HT1080 (cell line): Measurements from ENCODE around the gene ZNF217. TPM values are rescaled to one million over a fixed set of nuclear protein-coding genes. Genes with fewer than 3 reads are reported as not detected.
"Not testable (repeated sequence)": the region's sequence is repeated elsewhere in the genome, so short reads cannot be mapped to it uniquely, and the experiment has no call there.

Experiments
- DNase-seq: peaks from one replicate; pipeline ENCODE4 v3.0.0-alpha.2; 2015; ENCODE audit warnings: low read depth
- total RNA-seq: library from RNA; depleted of rRNA; stranded (reverse); fragments of >200 nt; shearing (Covaris generic); gene quantifications from 2 replicates; pipeline ENCODE4 v1.2.3, GENCODE V29; 2014

Gene ZNF217
- total RNA-seq, 1 experiment from 2014 or later = 15.8 TPM

- no peak for DNase-seq
These were observed 4.8 kb upstream of the ZNF217 start for GRCh38 chr20:53598140-53599043.

DNA sequence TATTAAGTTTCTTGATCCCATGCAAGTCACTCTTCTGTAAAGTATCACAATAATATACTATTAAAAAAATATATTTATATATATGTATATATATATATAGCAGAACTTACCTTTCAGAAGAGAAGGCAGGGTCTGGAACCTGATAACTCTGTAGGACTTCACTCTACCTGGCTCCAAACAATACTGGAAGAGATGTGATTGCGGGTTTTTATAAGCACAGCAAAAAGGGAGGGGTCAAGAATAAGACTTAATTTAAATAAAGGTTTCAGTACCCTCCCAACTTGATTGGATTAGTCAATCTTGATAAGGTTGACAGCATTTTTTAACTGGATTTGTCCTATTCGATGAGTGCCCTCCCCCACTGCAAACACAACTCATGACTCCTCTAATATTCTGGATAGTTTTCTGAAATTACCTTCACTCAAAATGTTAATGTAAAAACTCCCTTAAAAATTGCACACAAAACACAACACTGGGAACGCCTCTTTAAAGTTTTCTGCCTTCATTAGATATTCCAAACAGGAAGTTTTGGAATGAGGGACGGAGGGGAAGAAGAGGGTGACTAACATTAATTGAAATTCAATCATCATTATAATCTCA lies 4.0 kb upstream of the ZNF217 start:
- DNase-seq = no peak

DNA sequence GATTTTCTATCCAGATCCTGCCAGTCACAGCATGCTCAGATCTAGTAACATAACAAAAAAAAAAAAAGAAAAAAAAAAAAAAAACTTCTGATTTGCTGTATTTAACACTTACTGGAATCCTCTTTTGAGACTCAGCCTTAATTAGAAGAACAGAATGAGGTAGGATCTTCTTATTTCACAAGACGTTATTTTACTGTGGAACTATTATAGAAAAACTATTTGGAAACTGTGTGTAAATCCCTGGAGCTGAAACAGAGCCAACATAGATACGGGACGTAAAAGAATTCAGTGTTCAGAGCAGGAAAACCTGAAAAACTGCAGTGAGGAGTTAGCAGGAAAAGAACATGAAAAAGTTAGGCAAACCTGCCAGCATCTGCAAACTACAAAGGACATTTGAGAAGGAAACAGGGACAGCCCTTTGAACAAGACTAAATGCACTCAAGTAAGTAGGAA lies 3.4 kb upstream of the ZNF217 start:
- no peak for DNase-seq

GRCh38 chr20:53596189-53597001 lies 2.8 kb upstream of the ZNF217 start:
- not testable (repeated sequence) for DNase-seq

- not testable (repeated sequence) for DNase-seq
These were observed 2.1 kb upstream of the ZNF217 start for GRCh38 chr20:53595742-53596141.

DNA sequence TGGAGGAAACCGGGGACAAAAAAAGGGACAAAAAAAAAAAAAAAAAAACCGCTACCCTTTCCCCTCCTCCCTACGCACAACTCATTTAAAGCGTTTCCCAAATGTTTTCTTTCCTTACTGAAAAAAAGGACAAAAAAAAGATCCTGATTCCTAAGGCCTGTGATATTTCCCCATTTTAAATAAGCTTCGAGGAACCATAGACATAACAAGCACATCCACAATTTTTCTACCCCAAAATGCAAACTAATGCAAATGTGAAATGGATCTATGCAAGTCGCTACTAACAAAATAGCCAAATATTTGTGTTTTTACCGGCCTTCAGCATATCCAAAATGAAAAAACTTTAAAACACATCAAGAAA lies 1.4 kb upstream of the ZNF217 start:
- no peak for DNase-seq

- peak; percentile 84 for DNase-seq
These were observed 704 bp upstream of the ZNF217 start for GRCh38 chr20:53594068-53595017.

GRCh38 chr20:53592992-53593465 lies 610 bp downstream of the ZNF217 start:
- DNase-seq = peak; percentile 38

DNA sequence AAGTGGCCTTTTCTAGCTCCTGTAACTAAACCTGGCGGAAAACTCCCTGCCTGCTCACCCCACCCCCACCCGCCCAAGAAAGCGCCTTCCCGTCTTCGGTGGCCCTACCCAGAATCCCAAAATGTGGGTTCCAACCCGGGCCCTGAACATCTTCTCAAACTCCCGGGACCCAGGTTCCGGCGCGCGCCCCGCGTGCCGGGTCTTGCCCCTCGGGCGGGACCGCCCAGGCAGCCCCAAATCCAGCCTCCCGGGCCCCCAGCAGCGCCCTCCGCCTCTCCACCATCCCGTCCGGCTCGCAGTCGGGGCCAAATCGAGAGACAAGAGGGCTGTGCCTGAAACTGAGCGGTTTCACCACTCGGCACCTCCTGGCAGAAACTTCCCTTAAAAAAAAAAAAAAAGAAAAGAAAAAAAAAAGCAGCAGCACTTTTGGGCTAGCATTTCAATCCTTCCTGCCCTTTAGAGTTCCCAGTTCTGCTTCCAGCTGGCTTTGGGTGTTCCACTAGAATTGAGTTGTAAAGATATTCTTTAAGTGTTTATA lies 1.1 kb downstream of the ZNF217 start:
- peak; percentile 74 for DNase-seq

DNA sequence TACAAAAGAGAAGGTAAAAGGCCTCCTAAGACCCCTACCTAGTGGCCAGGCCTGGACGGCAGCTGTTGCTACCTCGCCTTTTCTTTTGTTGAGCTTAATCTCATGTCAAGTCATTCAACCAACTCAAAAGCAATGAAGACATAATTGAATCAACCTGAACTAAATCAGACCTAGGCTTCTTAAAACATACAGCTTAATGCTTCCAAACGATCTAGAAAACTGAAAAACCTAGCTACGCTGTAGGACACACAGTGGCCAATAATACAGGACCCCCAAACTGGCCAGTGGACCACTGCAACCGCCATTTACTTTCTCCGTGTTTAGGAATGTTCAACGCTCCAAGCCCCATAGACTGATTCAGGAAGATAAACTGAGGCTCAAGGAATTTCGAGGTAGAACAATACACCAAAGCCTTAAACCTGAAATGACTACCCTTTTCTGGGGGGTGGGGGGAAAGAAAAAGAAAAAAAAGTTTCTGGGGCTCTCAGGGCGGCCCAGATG lies 1.6 kb downstream of the ZNF217 start:
- DNase-seq = not testable (repeated sequence)

DNA sequence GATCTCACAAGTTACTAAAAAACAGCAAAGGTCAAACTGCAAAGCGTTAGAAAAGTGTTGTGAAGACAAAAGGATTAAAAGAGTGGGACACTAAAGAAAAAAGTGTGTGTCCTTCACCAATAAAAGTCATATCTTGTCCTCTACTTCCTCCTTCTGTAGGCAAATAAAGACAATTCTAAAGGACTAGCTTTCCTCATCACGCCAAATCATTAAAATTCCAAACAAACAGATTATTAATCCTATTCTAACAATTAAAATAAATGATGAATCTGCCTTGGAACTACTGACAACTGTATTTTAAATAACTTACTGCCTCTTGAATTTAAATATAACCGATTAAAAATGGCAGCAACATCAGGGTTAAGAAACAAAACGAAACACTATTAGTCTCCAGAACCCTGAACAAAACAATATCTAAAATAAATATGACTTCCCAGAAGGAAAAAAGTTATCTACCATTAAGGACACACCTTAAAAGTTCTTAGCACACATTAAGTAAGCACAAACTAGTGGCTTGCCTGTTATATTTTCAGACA lies 2.4 kb downstream of the ZNF217 start:
- not testable (repeated sequence) for DNase-seq

GRCh38 chr20:53590608-53591007 lies 3.0 kb downstream of the ZNF217 start:
- not testable (repeated sequence) for DNase-seq

DNA sequence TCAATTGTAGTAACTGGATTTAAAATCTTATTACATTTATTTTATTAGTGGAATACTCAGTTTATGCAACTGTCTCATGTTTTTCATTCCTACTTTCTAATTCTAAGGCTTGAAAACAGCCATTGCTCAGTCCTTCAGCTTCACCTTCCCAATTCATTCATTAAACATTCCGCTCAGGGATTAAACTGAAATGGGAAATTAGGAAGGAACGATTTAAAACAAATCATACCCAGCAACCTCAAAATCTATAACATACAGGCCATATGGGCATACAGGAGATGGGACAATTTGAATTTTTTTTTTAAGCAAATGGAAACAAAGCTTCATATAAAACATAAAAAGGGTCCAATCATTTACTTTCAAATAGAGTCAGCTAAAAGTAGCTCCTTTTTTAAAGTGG lies 3.5 kb downstream of the ZNF217 start:
- DNase-seq = not testable (repeated sequence)

- not testable (repeated sequence) for DNase-seq
These were observed 4.1 kb downstream of the ZNF217 start for GRCh38 chr20:53589321-53590065.

GRCh38 chr20:53587157-53587703 lies 6.4 kb downstream of the ZNF217 start:
- not testable (repeated sequence) for DNase-seq

GRCh38 chr20:53586640-53587039 lies 7.0 kb downstream of the ZNF217 start:
- DNase-seq = no peak

DNA sequence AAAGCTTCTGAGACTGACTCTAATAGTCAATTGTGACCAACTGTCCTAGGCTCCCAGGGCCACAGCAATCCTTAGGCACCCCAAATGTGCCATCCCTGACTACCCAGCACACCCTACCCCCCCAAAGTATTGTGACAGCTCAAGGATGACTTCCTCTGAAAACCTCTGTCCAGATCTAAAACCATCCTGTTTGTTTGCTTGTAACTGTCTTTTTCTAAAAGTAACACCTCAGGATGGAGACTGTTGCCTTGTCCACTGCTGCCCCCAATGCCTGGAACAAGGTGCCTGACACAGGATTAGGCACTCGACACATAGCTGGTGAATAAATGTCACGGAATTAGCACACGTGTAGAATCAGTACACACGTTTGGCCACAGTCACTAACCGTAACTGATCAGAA lies 7.7 kb downstream of the ZNF217 start:
- DNase-seq = not testable (repeated sequence)

- not testable (repeated sequence) for DNase-seq
These were observed 8.6 kb downstream of the ZNF217 start for GRCh38 chr20:53585004-53585569.
